ENCODE results near the gene HDAC1.
"Not testable (repeated sequence)": the region's sequence is repeated elsewhere in the genome, so short reads cannot be mapped to it uniquely, and the experiment has no call there.

HDAC1 gene

GRCh38 chr1:32291708-32292538 is at the start of gene HDAC1:
HDAC1 (plus strand) TSS chr1:32292083; CDS start chr1:32292170, 87 bp downstream.
- peak; percentile 94 for DNase-seq

GRCh38 chr1:32242341-32242851 is 49.5 kb upstream of the HDAC1 start:
- peak; percentile 70 for DNase-seq

- DNase-seq: peak; percentile 49
Measured at GRCh38 chr1:32246888-32247273, 45.0 kb upstream of the HDAC1 start, which contains the start of gene FAM167B. FAM167B (plus strand) TSS chr1:32247222; CDS start chr1:32247422, 200 bp downstream.

GRCh38 chr1:32247452-32247851 is 44.4 kb upstream of the HDAC1 start:
- no peak for DNase-seq

GRCh38 chr1:32247983-32248889 is 43.6 kb upstream of the HDAC1 start:
- peak; percentile 77 for DNase-seq

- peak; percentile 64 for DNase-seq
Measured at GRCh38 chr1:32249831-32250525, 41.9 kb upstream of the HDAC1 start.

GRCh38 chr1:32250893-32251716 is 40.8 kb upstream of the HDAC1 start, which contains the start of gene LCK:
LCK (plus strand) TSS chr1:32251265; CDS start chr1:32274330, 23,065 bp downstream.
- no peak for DNase-seq

GRCh38 chr1:32255072-32256071 is 36.5 kb upstream of the HDAC1 start:
- DNase-seq: no peak

- no peak for DNase-seq
Measured at GRCh38 chr1:32256473-32257226, 35.2 kb upstream of the HDAC1 start.

- no peak for DNase-seq
Measured at GRCh38 chr1:32257227-32257508, 34.7 kb upstream of the HDAC1 start.

- not testable (repeated sequence) for DNase-seq
Measured at GRCh38 chr1:32263236-32263593, 28.7 kb upstream of the HDAC1 start.

- no peak for DNase-seq
Measured at GRCh38 chr1:32263744-32264143, 28.1 kb upstream of the HDAC1 start.

GRCh38 chr1:32265846-32266245 is 26.0 kb upstream of the HDAC1 start:
- no peak for DNase-seq

GRCh38 chr1:32266921-32267591 is 24.8 kb upstream of the HDAC1 start:
- no peak for DNase-seq

- DNase-seq: no peak
Measured at GRCh38 chr1:32269744-32270143, 22.1 kb upstream of the HDAC1 start.

- no peak for DNase-seq
Measured at GRCh38 chr1:32272557-32273390, 19.1 kb upstream of the HDAC1 start.

- no peak for DNase-seq
Measured at GRCh38 chr1:32273391-32274208, 18.3 kb upstream of the HDAC1 start.
